Measurements from ENCODE around the gene SCGB3A1. TPM values are rescaled to one million over a fixed set of nuclear protein-coding genes. Genes with fewer than 3 reads are reported as not detected.

SCGB3A1 gene
- total and polyA plus RNA-seq, 9 of the 15 experiments (the other 6 are each of a cell fraction or from before 2014, with no cell fraction given), result 0.33 TPM; not detected in 8

GRCh38 chr5:180611140-180611850 lies 20.0 kb upstream of the SCGB3A1 start (continued):
- no peak for TF ChIP-seq GTF3C2 (IDR thresholded peaks at IDR 0.05; ENCODE audit: borderline replicate concordance, extremely low read depth, insufficient read length)
- no peak for TF ChIP-seq MXD1 (CRISPR knock-in tag; IDR thresholded peaks at IDR 0.05; ENCODE audit: borderline replicate concordance, poor library complexity, severe bottlenecking)
- TF ChIP-seq TBP (optimal IDR thresholded peaks at IDR 0.05; ENCODE audit: low read depth, low read length), result no peak
- TF ChIP-seq XRCC4 (IDR thresholded peaks at IDR 0.05; ENCODE audit: extremely low read depth, insufficient read depth, insufficient read length), result no peak
- no peak for TF ChIP-seq E2F8 (IDR thresholded peaks at IDR 0.05; ENCODE audit: low read depth, partially characterized antibody)
- no peak for TF ChIP-seq POLR2B (IDR thresholded peaks at IDR 0.05; ENCODE audit: low read depth, partially characterized antibody)
- TF ChIP-seq TEAD1 (CRISPR knock-in tag; IDR thresholded peaks at IDR 0.05), result no peak; a peak in 1 of 4 replicates
- TF ChIP-seq ZNF431 (CRISPR knock-in tag; IDR thresholded peaks at IDR 0.05), result no peak
- no peak for TF ChIP-seq HINFP (tag; conservative IDR thresholded peaks at IDR 0.05; ENCODE audit: low read depth)
- TF ChIP-seq UBTF (IDR thresholded peaks at IDR 0.05; ENCODE audit: borderline replicate concordance in 1 of 2, low read depth in 2 of 2, low read length in 2 of 2), result 0 out of 4 replicates have a peak, but pooled peaks of 1 of the 2 experiments have one; percentile 44
- peak; percentile 84 for TF ChIP-seq CREM (IDR thresholded peaks at IDR 0.05; ENCODE audit: low read depth)
- TF ChIP-seq PKNOX1 (IDR thresholded peaks at IDR 0.05), result no peak
- TF ChIP-seq RCOR1 (IDR thresholded peaks at IDR 0.05; ENCODE audit: borderline replicate concordance in 1 of 2, low read depth in 2 of 2, low read length in 2 of 2), result 0 out of 4 replicates have a peak, but pooled peaks of 1 of the 2 experiments have one; percentile 25
- peak; percentile 67 for TF ChIP-seq L3MBTL2 (IDR thresholded peaks at IDR 0.05)
